H1 (cell line): Measurements from ENCODE around the gene ZNF385D. TPM values are rescaled to one million over a fixed set of nuclear protein-coding genes. Genes with fewer than 3 reads are reported as not detected.

Experiments used
- CBX5 ChIP-seq: fragments of 300-800, 300-1000 bp; sonication (generic); IDR thresholded peaks from 2 replicates; pipeline ENCODE4 v1.7.1; 2016; ENCODE audit warnings: antibody characterized with exemption, low read length, low read depth
- EGR1 ChIP-seq: IDR thresholded peaks from 2 replicates; pipeline ENCODE4 v1.6.1; 2011; ENCODE audit warnings: low read depth, low read length, borderline replicate concordance
- POU5F1 ChIP-seq: IDR thresholded peaks from 2 replicates; pipeline ENCODE4 v1.6.1; 2011; ENCODE audit warnings: low read depth, mild to moderate bottlenecking, low read length, moderate library complexity
- RAD21 ChIP-seq, 2 experiments: IDR thresholded peaks in 1 of 2; conservative IDR thresholded peaks in 1 of 2; 2 replicates each; pipeline ENCODE4 v1.6.1; 2011; ENCODE audit warnings: low read depth in 2 of 2, low read length in 2 of 2, improper control_type of control experiment in 1 of 2, inconsistent platforms in 1 of 2, mild to moderate bottlenecking in 1 of 2, moderate library complexity in 1 of 2
- RXRA ChIP-seq: IDR thresholded peaks from 2 replicates; pipeline ENCODE4 v1.6.1; 2011; ENCODE audit warnings: low read depth, mild to moderate bottlenecking, low read length, moderate library complexity; ENCODE audit not compliant: insufficient read depth
- SAP30 ChIP-seq: fragments of 300-600 bp; sonication (generic); IDR thresholded peaks from 2 replicates; pipeline ENCODE4 v1.7.1; 2012; ENCODE audit warnings: low read length, moderate library complexity, mild to moderate bottlenecking, inconsistent platforms; ENCODE audit not compliant: insufficient read depth, insufficient replicate concordance
- SIRT6 ChIP-seq: IDR thresholded peaks from one replicate; pipeline ENCODE4 v1.7.1; 2012; ENCODE audit warnings: low read length, inconsistent platforms
- TCF12 ChIP-seq: IDR thresholded peaks from 2 replicates; pipeline ENCODE4 v1.6.1; 2011; ENCODE audit warnings: low read depth, mild to moderate bottlenecking, low read length
- YY1 ChIP-seq: IDR thresholded peaks from 2 replicates; pipeline ENCODE4 v1.6.1; 2011; ENCODE audit warnings: low read depth, mild to moderate bottlenecking, low read length
- polyA plus RNA-seq, 7 experiments: library from polyadenylated mRNA; depleted of rRNA in 3 of 7; stranded (reverse) in 5 of 7; unstranded in 2 of 7; fragments of >200 nt in 5 of 7; fragments of 200-250 nt in 2 of 7; gene quantifications; 1 replicate in 5 of 7; 2 replicates in 1 of 7; 4 replicates in 1 of 7; pipeline versions ENCODE4 v1.2.1 to v1.2.3, GENCODE V29; 2011 to 2013; ENCODE audit warnings: missing spikeins in 2 of 7, mixed read lengths in 2 of 7
- total RNA-seq: library from RNA; stranded (reverse); fragmentation: NEBNext Ultra II Directional; extraction: Animal tissue kit (Norgen Biotek cat#: 25700); gene quantifications from 2 replicates; pipeline ENCODE4 v1.2.1, GENCODE V29; 2021

Gene ZNF385D
- total and polyA plus RNA-seq, 2 of the 8 experiments (the other 6 are each of a cell fraction or from before 2014, with no cell fraction given) = 5.9 to 10.8 TPM

- no peak for TF ChIP-seq RXRA
- no peak for TF ChIP-seq CBX5
- TF ChIP-seq YY1 = no peak
- TF ChIP-seq SIRT6 = no peak
- TF ChIP-seq TCF12 = no peak
- TF ChIP-seq SAP30 = no peak
- TF ChIP-seq POU5F1 = no peak
- no peak for TF ChIP-seq EGR1
- TF ChIP-seq RAD21 (IDR thresholded peaks at IDR 0.05 in 1 of 2, conservative IDR thresholded peaks at IDR 0.05 in 1 of 2; ENCODE audit: low read depth in 2 of 2, low read length in 2 of 2) = no peak
Measured at GRCh38 chr3:21751886-21752285, 876 bp upstream of the ZNF385D start (continued).
